Transverse colon (tissue), 4 donors: ENCODE measurements around the gene CHD2.

Experiments used
- POLR2A ChIP-seq: fragments of 450-650 bp; IDR thresholded peaks from one replicate; pipeline ENCODE4 v1.6.1; 2016; ENCODE audit warnings: antibody characterized with exemption, mild to moderate bottlenecking, moderate library complexity
- POLR2AphosphoS5 ChIP-seq, 3 donors: sonication (generic); formaldehyde crosslinking; IDR thresholded peaks; one replicate each; pipeline ENCODE4 v1.6.1; 2016; ENCODE audit warnings: antibody characterized with exemption in 3 of 3
- TF ChIP-seq, protein P1 (sequence below), 5 experiments: fragments of 200-600 bp in 3 of 5; fragments of 450-650 bp in 2 of 5; sonication (generic) in 3 of 5; IDR thresholded peaks; 1 replicate in 2 of 5; 2 replicates in 3 of 5; pipeline ENCODE4 v1.5.1; 2016 to 2017; ENCODE audit warnings: antibody characterized with exemption in 5 of 5, inconsistent platforms in 3 of 5, mild to moderate bottlenecking in 2 of 5, moderate library complexity in 1 of 5

DNA sequence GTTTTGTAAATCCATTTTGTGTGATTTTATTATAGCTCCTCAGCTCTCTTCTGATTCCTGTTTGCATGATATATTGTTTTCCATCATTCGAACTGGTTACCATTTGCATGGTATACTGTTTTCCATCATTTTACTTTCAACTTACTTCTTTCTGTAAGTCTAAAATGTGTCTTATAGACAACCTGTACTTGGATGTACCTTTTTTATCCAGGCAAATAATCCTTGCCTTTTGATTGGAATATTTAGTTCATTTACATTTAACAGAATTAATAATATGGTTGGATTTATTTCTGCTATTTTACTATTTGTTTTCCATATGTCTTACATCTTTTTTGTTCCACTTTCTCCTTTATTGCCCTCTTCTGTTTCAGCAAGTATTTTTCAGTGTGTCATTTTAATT is 62.8 kb downstream of the CHD2 start:
- TF ChIP-seq, protein P1, sequence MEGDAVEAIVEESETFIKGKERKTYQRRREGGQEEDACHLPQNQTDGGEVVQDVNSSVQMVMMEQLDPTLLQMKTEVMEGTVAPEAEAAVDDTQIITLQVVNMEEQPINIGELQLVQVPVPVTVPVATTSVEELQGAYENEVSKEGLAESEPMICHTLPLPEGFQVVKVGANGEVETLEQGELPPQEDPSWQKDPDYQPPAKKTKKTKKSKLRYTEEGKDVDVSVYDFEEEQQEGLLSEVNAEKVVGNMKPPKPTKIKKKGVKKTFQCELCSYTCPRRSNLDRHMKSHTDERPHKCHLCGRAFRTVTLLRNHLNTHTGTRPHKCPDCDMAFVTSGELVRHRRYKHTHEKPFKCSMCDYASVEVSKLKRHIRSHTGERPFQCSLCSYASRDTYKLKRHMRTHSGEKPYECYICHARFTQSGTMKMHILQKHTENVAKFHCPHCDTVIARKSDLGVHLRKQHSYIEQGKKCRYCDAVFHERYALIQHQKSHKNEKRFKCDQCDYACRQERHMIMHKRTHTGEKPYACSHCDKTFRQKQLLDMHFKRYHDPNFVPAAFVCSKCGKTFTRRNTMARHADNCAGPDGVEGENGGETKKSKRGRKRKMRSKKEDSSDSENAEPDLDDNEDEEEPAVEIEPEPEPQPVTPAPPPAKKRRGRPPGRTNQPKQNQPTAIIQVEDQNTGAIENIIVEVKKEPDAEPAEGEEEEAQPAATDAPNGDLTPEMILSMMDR (IDR thresholded peaks at IDR 0.05), result no peak
- no peak for TF ChIP-seq POLR2A
- no peak for TF ChIP-seq POLR2AphosphoS5 (IDR thresholded peaks at IDR 0.05)
